GM10266 (cell line): ENCODE measurements around the gene PLAC8.
"Not testable (repeated sequence)": the region's sequence is repeated elsewhere in the genome, so short reads cannot be mapped to it uniquely, and the experiment has no call there.

Experiments
- DNase-seq: peaks from one replicate; pipeline ENCODE4 v3.0.0; 2012; ENCODE audit errors: extremely low spot score
- TF ChIP-seq, protein P1 (sequence below): IDR thresholded peaks from 2 replicates; pipeline ENCODE4 v1.5.1; 2012; ENCODE audit warnings: mild to moderate bottlenecking, low read depth; ENCODE audit not compliant: control insufficient read depth, insufficient read depth; ENCODE audit errors: missing control alignments

The PLAC8 gene

GRCh38 chr4:83075311-83076095, 39.0 kb downstream of the PLAC8 start:
- no peak for DNase-seq
- TF ChIP-seq, protein P1, sequence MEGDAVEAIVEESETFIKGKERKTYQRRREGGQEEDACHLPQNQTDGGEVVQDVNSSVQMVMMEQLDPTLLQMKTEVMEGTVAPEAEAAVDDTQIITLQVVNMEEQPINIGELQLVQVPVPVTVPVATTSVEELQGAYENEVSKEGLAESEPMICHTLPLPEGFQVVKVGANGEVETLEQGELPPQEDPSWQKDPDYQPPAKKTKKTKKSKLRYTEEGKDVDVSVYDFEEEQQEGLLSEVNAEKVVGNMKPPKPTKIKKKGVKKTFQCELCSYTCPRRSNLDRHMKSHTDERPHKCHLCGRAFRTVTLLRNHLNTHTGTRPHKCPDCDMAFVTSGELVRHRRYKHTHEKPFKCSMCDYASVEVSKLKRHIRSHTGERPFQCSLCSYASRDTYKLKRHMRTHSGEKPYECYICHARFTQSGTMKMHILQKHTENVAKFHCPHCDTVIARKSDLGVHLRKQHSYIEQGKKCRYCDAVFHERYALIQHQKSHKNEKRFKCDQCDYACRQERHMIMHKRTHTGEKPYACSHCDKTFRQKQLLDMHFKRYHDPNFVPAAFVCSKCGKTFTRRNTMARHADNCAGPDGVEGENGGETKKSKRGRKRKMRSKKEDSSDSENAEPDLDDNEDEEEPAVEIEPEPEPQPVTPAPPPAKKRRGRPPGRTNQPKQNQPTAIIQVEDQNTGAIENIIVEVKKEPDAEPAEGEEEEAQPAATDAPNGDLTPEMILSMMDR, result no peak

GRCh38 chr4:83074783-83075182, 39.7 kb downstream of the PLAC8 start:
- DNase-seq, result not testable (repeated sequence)

DNA sequence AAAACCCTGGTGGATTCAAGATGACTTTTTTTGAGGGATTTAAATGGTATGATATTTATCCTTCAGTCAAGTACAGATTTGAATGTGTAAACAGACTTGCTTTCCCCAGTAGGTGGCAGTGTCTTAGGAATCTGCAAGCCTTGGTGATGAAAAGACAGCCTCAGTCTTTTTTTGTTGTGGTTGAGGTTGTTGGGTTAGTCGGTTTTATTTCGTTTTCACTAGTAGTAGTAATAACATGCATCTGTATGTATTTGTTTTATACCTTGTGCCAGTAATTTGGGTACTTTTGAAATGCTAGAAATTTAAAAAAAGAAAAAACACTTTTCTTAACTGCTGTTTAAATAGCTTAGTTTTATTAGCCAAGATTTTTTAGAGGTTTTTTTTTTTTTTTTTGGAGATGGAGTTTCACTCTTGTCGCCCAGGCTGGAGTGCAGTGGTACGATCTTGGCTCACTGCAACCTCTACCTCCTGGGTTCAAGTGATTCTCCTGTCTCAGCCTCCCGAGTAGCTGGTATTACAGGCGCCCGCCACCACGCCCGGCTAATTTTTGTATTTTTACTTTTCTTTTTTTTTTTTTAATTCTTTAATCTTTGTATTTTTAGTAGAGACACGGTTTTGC, 40.3 kb downstream of the PLAC8 start:
- TF ChIP-seq, protein P1, result peak; percentile 69
- peak; percentile 68 for DNase-seq

- no peak for DNase-seq
- TF ChIP-seq, protein P1, result no peak
Measured at GRCh38 chr4:83071116-83071515, 43.4 kb downstream of the PLAC8 start.

GRCh38 chr4:83067058-83067639, 47.4 kb downstream of the PLAC8 start:
- TF ChIP-seq, protein P1, result no peak
- DNase-seq, result no peak

DNA sequence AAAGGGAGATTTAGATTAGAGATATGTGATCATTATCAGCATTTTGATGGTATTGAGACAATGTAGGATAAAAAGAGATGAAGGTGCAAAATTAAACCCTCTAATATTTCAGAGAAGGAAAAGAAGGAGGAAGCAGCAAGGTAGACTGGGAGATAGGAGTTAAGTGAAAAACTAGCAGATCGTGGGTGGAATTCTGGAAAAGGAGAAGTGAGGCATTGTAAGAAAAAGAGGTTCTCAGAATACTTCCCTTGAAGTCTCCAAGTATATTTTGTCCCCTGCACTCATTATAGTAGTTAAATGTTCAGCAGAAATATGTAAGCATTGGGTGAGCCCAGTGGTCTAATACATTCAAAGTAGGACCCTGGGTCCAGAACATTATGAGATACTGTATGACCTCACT, 49.3 kb downstream of the PLAC8 start:
- DNase-seq, result no peak

DNA sequence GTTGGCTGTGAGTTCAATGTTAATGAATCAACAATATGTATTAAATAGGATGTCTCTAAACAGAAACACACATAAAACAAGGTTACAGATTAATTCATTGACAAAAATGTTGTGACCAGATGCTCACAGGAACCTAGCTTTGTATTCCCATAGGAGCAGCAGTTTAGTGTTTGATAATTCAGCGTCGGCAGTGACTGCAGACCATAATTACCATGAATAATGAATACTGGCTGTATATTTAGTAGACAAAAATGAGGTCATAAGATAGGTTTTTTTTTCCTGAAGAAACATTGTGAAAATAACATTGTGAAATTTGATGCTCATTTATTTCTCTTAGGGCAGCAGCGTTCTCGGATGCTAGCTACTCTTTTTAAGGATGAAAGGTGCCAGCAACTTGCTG, 51.8 kb downstream of the PLAC8 start:
- TF ChIP-seq, protein P1, result no peak
- DNase-seq, result no peak

More for the DNA sequence above, 49.3 kb downstream of the PLAC8 start:
- TF ChIP-seq, protein P1, result no peak
